Measurements from ENCODE around the gene PTPRG. TPM values are rescaled to one million over a fixed set of nuclear protein-coding genes. Genes with fewer than 3 reads are reported as not detected.

The PTPRG gene
- total RNA-seq, 4 donors from 2014 or later: 33.5 to 56.6 (median 46.9) TPM

DNA sequence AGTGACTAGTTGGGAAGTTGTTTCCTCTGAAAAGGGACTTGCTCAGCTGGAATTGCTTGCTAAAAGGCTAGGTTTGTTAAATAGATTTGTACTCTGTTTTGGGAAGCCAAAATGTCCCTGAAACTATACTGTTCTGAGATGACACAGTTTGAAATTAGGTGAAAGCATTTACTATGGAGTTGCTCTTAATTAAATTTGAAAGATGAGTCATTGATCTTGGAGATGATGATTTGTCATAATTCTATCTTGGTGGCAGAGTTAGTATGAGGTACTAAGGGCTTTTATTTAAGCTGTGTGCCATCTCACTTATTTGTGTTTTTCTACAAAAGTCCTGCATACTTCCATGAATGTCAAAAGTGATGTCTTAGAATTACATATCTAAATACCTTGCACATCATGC, 320.9 kb downstream of the PTPRG start:
- Histone ChIP-seq H3K4me3 (no peak overlapping the region), H3K27ac (no peak overlapping the region)

DNA sequence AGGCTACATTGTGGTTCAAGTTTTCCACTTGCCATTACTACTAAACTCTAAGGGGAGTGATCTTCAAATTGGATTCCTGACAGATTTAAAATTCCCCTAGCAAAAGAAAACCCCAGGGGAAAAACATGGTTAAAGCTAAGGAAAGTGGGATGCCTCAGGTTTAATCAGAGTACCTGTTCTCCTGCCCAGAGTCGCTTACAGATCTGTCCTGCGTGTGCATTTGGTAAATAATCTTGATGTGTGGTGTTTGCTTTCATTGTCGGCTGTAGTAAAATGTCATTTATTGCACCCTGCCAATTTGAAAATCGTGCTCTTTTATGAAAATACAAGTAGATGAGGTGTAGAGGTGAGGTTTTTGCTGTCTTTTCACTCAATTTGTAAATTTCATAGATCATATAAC, 323.4 kb downstream of the PTPRG start:
- Histone ChIP-seq H3K36me3 (no peaks in the 10 kb centered on the region), H3K9me3 (no peaks in the 10 kb centered on the region), H3K27me3 (no peaks in the 10 kb centered on the region), H3K4me1 (no peaks in the 10 kb centered on the region), H3K4me3 (no peak overlapping the region), H3K27ac (no peak overlapping the region)
- no peak for DNase-seq
- TF ChIP-seq, protein P1, sequence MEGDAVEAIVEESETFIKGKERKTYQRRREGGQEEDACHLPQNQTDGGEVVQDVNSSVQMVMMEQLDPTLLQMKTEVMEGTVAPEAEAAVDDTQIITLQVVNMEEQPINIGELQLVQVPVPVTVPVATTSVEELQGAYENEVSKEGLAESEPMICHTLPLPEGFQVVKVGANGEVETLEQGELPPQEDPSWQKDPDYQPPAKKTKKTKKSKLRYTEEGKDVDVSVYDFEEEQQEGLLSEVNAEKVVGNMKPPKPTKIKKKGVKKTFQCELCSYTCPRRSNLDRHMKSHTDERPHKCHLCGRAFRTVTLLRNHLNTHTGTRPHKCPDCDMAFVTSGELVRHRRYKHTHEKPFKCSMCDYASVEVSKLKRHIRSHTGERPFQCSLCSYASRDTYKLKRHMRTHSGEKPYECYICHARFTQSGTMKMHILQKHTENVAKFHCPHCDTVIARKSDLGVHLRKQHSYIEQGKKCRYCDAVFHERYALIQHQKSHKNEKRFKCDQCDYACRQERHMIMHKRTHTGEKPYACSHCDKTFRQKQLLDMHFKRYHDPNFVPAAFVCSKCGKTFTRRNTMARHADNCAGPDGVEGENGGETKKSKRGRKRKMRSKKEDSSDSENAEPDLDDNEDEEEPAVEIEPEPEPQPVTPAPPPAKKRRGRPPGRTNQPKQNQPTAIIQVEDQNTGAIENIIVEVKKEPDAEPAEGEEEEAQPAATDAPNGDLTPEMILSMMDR (IDR thresholded peaks at IDR 0.05): no peak
- no peak for TF ChIP-seq POLR2A (IDR thresholded peaks at IDR 0.05)

More for the DNA sequence above, 320.9 kb downstream of the PTPRG start:
- no peak for TF ChIP-seq POLR2A (IDR thresholded peaks at IDR 0.05)
- TF ChIP-seq, protein P1 (IDR thresholded peaks at IDR 0.05): no peak
- Histone ChIP-seq H3K27me3 (no peaks in the 10 kb centered on the region), H3K36me3 (no peaks in the 10 kb centered on the region), H3K9me3 (no peaks in the 10 kb centered on the region), H3K4me1 (peaks cover 0 to 7% (median 0%) of the 10 kb centered on the region in 4 donors)
- DNase-seq: no peak

DNA sequence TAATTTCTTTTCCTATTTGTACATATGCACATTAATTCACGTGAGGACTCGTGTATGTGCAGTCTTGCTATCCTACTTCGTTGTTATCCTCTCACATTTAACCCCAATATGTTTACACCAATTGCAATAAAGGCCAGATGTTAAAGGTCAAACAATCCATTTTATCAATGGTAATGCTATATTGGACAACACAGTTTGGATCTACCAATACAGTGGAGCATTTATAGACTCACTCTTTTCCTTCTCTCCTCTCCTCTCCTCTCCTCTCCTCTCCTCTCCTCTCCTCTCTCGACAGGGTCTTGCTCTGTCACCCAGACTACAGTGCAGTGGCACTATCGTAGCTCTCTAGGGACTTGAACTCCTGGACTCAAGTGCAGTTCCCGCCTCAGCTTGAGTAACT, 324.0 kb downstream of the PTPRG start:
- H3K36me3 ChIP-seq: no peaks in the 10 kb centered on the region
- TF ChIP-seq, protein P1 (IDR thresholded peaks at IDR 0.05): no peak
- TF ChIP-seq POLR2A (IDR thresholded peaks at IDR 0.05): no peak

DNA sequence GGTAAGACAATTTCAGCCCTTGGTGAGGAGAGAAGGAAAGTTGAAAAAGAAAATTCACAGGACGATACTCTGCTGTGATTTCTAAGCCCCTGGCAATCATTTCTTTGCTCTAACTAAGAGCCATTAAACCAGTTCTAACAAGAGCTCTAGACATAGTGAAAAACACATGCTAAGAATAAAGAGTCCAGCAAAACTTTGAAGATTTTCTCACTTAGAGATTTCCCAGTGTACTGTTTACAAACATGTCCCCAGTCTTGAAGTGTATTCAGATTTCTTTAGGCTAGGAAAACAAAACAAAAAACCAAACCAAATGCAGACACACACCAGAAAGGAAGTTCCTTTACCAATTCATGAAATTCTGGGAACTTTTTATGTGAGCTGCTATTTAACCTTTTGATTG, 325.8 kb downstream of the PTPRG start:
- no peaks in the 10 kb centered on the region for H3K4me1 ChIP-seq
- no peak overlapping the region for H3K4me3 ChIP-seq
- no peaks in the 10 kb centered on the region for H3K36me3 ChIP-seq
- TF ChIP-seq POLR2A (IDR thresholded peaks at IDR 0.05): no peak
- TF ChIP-seq, protein P1 (IDR thresholded peaks at IDR 0.05): no peak
- no peak overlapping the region for H3K27ac ChIP-seq
- no peak for DNase-seq
- H3K9me3 ChIP-seq: no peaks in the 10 kb centered on the region
- no peaks in the 10 kb centered on the region for H3K27me3 ChIP-seq

More for the DNA sequence above, 324.0 kb downstream of the PTPRG start:
- Histone ChIP-seq H3K27ac (no peak overlapping the region), H3K4me1 (no peaks in the 10 kb centered on the region), H3K9me3 (no peaks in the 10 kb centered on the region), H3K4me3 (no peak overlapping the region), H3K27me3 (no peaks in the 10 kb centered on the region)
- DNase-seq: no peak

DNA sequence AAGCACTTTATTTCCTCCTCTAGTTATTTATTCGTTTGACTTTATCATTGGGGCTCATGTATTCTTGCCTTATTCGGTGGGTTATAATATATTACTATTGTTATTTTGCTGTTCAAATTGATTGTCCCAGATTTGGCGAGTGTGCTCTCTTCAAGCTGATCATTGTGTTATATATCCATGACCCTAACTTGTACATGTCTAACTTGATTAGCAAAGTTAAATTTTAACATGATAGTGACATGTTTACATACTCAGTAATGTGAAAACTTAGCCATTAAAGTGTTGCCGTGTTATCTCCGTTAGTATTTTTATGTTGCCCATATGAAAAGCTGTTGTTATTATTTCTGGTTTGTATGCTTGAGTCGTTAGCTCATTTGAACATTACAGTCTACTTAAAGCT, 327.9 kb downstream of the PTPRG start:
- Histone ChIP-seq H3K27me3 (no peaks in the 10 kb centered on the region), H3K4me3 (no peak overlapping the region), H3K36me3 (no peaks in the 10 kb centered on the region), H3K9me3 (no peaks in the 10 kb centered on the region), H3K27ac (no peak overlapping the region), H3K4me1 (no peaks in the 10 kb centered on the region)
- TF ChIP-seq, protein P1 (IDR thresholded peaks at IDR 0.05): no peak
- TF ChIP-seq POLR2A (IDR thresholded peaks at IDR 0.05): no peak
- no peak for DNase-seq

DNA sequence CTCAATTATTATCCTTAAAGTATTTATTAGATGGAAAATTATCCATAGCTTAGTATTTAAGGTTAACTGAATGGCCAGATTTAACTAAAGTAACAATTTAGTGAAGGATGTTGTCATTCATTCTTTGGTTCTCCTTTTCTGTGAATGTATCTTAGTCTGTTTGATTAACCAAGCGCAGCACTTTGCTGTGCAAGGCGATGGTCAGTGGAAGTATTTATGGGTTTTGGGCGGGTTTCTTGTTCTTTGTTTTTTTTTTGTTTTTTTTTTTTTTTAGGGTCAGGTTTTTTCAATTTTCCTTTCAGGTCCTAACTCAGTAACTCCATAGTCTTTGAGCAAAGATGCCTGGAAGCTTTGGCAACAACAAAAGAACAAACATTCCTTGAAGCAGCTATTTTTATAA, 328.8 kb downstream of the PTPRG start:
- Histone ChIP-seq H3K4me3 (no peak overlapping the region), H3K4me1 (peaks cover 0 to 8% (median 0%) of the 10 kb centered on the region in 4 donors), H3K36me3 (no peaks in the 10 kb centered on the region), H3K27me3 (no peaks in the 10 kb centered on the region), H3K9me3 (no peaks in the 10 kb centered on the region), H3K27ac (no peak overlapping the region)
- TF ChIP-seq, protein P1 (IDR thresholded peaks at IDR 0.05): no peak
- no peak for TF ChIP-seq POLR2A (IDR thresholded peaks at IDR 0.05)
- DNase-seq: no peak
